D721Med (cell line): ENCODE results near the gene CBLB.

Source experiments
- DNase-seq: peaks from one replicate; pipeline ENCODE4 v3.0.0; 2011; ENCODE audit warnings: low spot score; ENCODE audit not compliant: insufficient read length
- FAIRE-seq: peaks from 2 replicates; lab custom pipeline; 2011; peaks lifted over from hg19 to GRCh38; lab: Jason Lieb, UNC
- TF ChIP-seq, protein P1 (sequence below): IDR thresholded peaks from 2 replicates; pipeline ENCODE4 v1.5.1; 2012; ENCODE audit warnings: mild to moderate bottlenecking, control low read depth; ENCODE audit not compliant: insufficient read depth; ENCODE audit errors: missing control alignments

Gene CBLB

DNA sequence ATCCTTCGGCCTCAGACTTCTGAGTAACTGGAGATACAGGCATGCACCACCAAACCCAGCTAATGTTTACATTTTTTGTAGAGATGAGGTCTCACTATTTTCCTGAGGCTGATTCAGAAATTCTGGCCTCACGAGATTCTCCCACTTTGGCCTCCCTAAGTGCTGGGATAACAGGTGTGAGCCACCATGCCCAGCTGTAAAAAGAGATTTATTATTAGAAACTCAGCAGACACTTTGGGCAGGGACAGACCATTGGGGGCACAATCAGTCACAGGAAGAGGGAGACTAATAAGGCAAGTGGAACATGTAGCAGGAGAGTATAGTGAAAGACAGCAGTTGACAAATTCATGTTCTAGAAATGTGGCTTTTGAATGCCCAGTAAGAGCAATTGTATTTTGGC, 249.2 kb downstream of the CBLB start:
- FAIRE-seq (no peak), DNase-seq (no peak)
- TF ChIP-seq, protein P1, sequence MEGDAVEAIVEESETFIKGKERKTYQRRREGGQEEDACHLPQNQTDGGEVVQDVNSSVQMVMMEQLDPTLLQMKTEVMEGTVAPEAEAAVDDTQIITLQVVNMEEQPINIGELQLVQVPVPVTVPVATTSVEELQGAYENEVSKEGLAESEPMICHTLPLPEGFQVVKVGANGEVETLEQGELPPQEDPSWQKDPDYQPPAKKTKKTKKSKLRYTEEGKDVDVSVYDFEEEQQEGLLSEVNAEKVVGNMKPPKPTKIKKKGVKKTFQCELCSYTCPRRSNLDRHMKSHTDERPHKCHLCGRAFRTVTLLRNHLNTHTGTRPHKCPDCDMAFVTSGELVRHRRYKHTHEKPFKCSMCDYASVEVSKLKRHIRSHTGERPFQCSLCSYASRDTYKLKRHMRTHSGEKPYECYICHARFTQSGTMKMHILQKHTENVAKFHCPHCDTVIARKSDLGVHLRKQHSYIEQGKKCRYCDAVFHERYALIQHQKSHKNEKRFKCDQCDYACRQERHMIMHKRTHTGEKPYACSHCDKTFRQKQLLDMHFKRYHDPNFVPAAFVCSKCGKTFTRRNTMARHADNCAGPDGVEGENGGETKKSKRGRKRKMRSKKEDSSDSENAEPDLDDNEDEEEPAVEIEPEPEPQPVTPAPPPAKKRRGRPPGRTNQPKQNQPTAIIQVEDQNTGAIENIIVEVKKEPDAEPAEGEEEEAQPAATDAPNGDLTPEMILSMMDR = no peak

DNA sequence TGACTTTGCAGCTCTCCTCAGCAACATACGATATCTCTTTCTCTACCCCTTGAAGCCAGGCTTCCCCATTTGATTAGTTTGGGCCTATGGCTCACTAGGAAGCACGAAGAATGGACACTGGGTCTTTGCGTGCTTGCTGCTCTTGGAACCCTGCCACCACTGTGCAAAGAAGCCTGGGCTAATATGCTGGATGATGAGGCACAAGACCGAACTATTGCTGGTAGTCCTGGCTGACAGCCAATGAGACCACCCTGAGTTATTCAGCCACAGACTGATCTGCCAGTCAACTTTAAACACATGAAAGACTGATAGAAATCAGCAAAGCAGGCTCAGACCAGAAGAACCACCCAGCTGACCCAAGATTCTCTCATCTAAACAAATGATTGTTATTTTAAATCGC, 250.3 kb downstream of the CBLB start:
- no peak for DNase-seq
- TF ChIP-seq, protein P1 = no peak
- no peak for FAIRE-seq

DNA sequence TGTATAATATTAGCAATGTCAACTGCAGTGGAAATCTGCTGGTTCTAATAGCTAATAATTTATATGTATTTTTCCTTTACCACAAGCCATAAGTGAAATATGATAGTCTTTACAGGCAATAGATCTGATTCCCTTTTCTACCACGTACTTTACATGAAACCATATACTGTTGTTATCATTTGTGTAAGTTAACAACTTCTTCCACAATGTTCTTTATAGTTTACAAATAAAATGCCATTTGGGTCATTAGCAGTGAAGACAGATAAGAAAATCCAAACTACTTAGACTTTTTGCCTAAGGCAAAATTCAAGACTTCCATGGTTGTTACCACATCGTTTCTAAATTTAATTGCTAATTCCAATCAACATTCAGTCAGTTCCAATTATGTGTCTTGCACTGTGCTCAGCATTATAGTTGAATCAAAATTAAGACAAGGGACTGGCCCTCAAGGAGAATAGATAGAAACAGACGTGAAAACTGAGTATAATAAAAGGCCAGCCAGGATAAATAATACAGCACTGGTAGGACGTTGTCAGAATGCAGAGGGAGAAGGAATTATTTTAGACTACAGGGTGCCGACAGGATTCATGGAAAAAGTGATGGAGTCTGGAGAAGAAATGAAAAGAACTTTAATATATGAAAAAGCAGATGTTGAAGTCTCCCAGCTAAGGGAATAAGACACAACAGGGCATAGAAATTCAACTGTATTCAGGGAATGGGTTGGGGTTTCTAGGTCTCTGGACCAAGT, 252.3 kb downstream of the CBLB start:
- FAIRE-seq (no peak), DNase-seq (no peak)
- TF ChIP-seq, protein P1 = no peak

DNA sequence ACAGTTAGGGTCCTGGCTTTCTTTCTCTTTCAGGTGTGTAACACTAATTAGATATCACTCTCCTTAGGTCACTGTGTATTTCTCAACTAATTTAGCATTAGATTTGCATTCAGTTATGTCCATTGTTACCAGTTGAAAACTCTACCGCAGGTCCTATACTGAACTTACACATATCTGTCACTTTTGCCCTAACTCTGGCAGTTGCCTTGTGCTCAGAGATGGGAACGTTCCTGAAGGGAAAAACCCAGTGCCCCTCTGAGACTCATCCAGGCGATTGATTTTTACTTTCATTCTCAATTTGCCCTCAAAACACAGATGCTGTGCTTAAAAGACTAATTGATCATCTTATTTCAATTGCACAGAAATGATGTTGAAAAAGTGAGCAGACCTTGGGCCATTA, 253.0 kb downstream of the CBLB start:
- TF ChIP-seq, protein P1 = no peak
- DNase-seq (no peak), FAIRE-seq (no peak)

DNA sequence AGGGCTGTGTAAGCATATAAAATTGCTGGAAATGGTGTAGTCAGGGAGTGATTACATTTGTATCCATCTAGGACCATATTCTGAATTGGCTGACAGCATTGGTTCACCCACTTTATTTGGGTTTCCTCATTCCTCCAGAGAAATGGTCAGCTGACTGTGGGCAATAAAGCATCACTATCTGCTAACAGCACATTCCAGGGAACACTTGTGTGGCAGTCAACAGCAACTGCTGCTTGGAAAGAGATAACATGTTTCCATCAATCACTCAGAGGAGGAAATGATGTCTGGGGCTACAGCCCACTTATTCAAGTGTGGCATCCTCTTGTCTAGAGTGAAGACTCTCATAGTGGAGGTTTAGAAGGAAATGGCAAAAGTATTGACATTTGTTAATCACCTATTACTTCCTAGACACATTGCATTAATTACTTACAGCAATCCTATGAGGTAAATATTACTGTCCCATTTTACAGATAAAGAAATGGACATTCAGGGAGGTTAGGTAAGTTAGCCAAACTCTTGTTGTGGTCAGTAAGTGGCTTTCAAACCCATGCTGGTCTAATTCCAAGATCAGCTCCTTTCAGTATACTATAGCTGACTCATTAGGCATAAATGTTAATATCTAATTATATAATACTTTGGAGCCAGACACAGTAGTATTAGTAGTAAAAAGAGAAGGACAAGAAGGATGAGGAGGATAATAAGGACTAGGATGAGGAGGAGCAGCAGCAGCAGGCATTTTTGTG, 254.4 kb downstream of the CBLB start:
- FAIRE-seq (no peak), DNase-seq (no peak)
- TF ChIP-seq, protein P1 = no peak

DNA sequence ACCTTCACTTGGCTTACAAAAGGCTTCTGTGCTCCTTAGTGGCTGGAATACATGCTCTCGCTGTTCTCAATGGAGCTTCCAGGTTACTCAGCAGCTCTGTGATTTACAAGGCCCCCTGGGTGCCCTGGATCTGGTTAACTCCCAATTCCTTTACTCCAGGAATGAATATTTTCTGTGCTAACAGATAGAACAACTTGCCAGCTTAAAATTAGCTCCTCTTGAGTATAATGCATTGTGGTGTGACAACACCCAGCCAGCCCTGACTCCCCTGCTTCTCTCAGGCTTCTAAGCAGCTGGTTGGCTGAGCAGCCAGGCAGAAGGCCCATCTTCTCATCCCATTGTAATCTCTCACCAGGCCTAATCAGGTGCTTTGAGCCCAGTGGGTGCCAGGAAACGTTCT, 255.7 kb downstream of the CBLB start:
- TF ChIP-seq, protein P1 = no peak
- FAIRE-seq = no peak
- no peak for DNase-seq
